ENCODE results near the gene ACSM3. TPM values are rescaled to one million over a fixed set of nuclear protein-coding genes. Genes with fewer than 3 reads are reported as not detected.

Gene ACSM3
- total and polyA plus RNA-seq, 9 of the 15 experiments (the other 6 are each of a cell fraction or from before 2014, with no cell fraction given), result 112 to 420 (median 182) TPM

DNA sequence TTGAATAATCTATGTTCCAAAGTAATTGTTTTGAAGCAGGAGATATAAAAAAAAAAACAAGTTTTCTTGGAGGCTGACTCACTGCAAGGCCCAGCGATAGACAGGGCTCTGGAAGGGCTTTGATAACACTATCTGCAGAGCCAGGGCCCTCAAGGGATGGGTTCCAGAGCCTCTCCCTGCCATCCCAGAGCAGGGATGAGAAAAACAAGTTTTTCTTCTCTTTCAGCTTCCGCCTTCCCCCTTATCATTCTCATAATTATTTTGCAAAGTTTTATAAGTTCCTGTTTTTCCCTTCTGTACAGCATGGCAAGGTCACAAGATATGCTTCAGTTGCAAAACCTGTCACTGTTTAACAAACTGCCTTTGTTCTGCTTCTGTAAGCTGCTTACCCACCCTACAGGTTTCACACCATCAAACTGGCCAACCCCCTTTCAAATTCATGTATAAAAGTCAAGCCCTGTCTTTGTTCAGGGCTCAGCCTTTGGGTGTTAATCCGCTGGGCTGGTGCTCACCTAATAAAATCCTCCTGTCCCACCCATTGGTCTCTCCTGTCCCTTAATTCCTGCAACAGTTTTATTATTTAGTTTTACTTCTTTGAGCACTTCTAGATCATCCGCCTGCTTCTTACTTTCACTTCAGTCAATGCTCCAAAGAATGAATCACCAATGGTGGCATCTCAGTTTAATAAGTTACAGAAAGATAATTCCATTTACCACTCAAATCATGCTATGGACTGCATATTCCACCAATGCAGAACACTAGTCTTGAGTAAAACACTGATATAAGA, 16.6 kb upstream of the ACSM3 start (continued):
- TF ChIP-seq, protein P1, sequence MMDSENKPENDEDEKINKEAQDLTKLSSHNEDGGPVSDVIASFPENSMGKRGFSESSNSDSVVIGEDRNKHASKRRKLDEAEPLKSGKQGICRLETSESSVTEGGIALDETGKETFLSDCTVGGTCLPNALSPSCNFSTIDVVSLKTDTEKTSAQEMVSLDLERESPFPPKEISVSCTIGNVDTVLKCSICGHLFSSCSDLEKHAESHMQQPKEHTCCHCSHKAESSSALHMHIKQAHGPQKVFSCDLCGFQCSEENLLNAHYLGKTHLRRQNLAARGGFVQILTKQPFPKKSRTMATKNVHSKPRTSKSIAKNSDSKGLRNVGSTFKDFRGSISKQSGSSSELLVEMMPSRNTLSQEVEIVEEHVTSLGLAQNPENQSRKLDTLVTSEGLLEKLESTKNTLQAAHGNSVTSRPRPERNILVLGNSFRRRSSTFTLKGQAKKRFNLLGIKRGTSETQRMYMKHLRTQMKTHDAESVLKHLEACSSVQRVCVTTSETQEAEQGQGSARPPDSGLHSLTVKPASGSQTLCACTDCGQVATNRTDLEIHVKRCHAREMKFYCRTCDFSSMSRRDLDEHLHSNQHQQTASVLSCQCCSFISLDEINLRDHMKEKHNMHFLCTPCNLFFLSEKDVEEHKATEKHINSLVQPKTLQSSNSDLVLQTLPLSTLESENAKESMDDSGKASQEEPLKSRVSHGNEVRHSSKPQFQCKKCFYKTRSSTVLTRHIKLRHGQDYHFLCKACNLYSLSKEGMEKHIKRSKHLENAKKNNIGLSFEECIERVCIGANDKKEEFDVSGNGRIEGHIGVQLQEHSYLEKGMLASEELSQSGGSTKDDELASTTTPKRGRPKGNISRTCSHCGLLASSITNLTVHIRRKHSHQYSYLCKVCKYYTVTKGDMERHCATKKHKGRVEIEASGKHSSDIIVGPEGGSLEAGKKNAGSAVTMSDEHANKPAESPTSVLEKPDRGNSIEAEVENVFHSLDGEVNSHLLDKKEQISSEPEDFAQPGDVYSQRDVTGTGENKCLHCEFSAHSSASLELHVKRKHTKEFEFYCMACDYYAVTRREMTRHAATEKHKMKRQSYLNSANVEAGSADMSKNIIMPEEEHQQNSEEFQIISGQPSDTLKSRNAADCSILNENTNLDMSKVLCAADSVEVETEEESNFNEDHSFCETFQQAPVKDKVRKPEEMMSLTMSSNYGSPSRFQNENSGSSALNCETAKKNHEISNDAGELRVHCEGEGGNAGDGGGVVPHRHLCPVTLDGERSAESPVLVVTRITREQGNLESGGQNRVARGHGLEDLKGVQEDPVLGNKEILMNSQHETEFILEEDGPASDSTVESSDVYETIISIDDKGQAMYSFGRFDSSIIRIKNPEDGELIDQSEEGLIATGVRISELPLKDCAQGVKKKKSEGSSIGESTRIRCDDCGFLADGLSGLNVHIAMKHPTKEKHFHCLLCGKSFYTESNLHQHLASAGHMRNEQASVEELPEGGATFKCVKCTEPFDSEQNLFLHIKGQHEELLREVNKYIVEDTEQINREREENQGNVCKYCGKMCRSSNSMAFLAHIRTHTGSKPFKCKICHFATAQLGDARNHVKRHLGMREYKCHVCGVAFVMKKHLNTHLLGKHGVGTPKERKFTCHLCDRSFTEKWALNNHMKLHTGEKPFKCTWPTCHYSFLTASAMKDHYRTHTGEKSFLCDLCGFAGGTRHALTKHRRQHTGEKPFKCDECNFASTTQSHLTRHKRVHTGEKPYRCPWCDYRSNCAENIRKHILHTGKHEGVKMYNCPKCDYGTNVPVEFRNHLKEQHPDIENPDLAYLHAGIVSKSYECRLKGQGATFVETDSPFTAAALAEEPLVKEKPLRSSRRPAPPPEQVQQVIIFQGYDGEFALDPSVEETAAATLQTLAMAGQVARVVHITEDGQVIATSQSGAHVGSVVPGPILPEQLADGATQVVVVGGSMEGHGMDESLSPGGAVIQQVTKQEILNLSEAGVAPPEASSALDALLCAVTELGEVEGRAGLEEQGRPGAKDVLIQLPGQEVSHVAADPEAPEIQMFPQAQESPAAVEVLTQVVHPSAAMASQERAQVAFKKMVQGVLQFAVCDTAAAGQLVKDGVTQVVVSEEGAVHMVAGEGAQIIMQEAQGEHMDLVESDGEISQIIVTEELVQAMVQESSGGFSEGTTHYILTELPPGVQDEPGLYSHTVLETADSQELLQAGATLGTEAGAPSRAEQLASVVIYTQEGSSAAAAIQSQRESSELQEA (IDR thresholded peaks at IDR 0.05; ENCODE audit: low read depth), result no peak
- peak; percentile 96 for TF ChIP-seq FOXM1 (IDR thresholded peaks at IDR 0.05; ENCODE audit: low read depth)
- no peak for TF ChIP-seq FOXM1 (CRISPR knock-in tag; IDR thresholded peaks at IDR 0.05; ENCODE audit: low read depth)
- 0 out of 2 replicates have a peak, but pooled peaks have one; percentile 61 for TF ChIP-seq ILK (tag; IDR thresholded peaks at IDR 0.05; ENCODE audit: borderline replicate concordance, low read depth)
- no peak for TF ChIP-seq ZNF3 (CRISPR knock-in tag; IDR thresholded peaks at IDR 0.05)
- TF ChIP-seq, protein P2, sequence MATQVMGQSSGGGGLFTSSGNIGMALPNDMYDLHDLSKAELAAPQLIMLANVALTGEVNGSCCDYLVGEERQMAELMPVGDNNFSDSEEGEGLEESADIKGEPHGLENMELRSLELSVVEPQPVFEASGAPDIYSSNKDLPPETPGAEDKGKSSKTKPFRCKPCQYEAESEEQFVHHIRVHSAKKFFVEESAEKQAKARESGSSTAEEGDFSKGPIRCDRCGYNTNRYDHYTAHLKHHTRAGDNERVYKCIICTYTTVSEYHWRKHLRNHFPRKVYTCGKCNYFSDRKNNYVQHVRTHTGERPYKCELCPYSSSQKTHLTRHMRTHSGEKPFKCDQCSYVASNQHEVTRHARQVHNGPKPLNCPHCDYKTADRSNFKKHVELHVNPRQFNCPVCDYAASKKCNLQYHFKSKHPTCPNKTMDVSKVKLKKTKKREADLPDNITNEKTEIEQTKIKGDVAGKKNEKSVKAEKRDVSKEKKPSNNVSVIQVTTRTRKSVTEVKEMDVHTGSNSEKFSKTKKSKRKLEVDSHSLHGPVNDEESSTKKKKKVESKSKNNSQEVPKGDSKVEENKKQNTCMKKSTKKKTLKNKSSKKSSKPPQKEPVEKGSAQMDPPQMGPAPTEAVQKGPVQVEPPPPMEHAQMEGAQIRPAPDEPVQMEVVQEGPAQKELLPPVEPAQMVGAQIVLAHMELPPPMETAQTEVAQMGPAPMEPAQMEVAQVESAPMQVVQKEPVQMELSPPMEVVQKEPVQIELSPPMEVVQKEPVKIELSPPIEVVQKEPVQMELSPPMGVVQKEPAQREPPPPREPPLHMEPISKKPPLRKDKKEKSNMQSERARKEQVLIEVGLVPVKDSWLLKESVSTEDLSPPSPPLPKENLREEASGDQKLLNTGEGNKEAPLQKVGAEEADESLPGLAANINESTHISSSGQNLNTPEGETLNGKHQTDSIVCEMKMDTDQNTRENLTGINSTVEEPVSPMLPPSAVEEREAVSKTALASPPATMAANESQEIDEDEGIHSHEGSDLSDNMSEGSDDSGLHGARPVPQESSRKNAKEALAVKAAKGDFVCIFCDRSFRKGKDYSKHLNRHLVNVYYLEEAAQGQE (IDR thresholded peaks at IDR 0.05; ENCODE audit: borderline replicate concordance), result no peak; the same call in 1 of the 2 replicates
- TF ChIP-seq, protein P2 (CRISPR knock-in tag; IDR thresholded peaks at IDR 0.05; ENCODE audit: low read depth), result no peak
- TF ChIP-seq RBM39 (optimal IDR thresholded peaks at IDR 0.05; ENCODE audit: low read depth, low read length), result no peak
- no peak for TF ChIP-seq YY1 (IDR thresholded peaks at IDR 0.05; ENCODE audit: borderline replicate concordance in 1 of 3, control insufficient read depth in 1 of 3, extremely low read depth in 1 of 3, insufficient read depth in 3 of 3, insufficient read length in 1 of 3, insufficient replicate concordance in 2 of 3, low read depth in 1 of 3, low read length in 2 of 3)
- peak; percentile 79 for TF ChIP-seq SMAD1 (IDR thresholded peaks at IDR 0.05; ENCODE audit: low read depth, low read length, partially characterized antibody)

All from K562 (cell line).